Activated B cell treated with CpG ODN at 0.5 μM for 24 hours (primary cell): ENCODE results near the gene KRT32. TPM values are rescaled to one million over a fixed set of nuclear protein-coding genes. Genes with fewer than 3 reads are reported as not detected.

Experiments
- ATAC-seq: fragments of 200-7000 bp; cut with Tn5 transposase; one replicate; pipeline ENCODE4 v1.10.0; 2021; ENCODE audit warnings: low read depth, mild to moderate bottlenecking, moderate library complexity
- CTCF ChIA-PET: fragments of 350-600 bp; sonication (Branson Sonifier 250); formaldehyde crosslinking; loops from one replicate; lab custom pipeline; 2021; ENCODE audit warnings: antibody characterized with exemption; lab: Charles Lee
- POLR2A ChIA-PET: fragments of 350-600 bp; sonication (Branson Sonifier 250); formaldehyde crosslinking; loops from one replicate; lab custom pipeline; 2021; ENCODE audit warnings: antibody characterized with exemption; lab: Charles Lee
- DNase-seq: peaks from one replicate; pipeline ENCODE4 v3.0.0; 2022
- H3K27ac Mint-ChIP-seq: one replicate; pipeline ENCODE4 v1.8.0; 2020; ENCODE audit warnings: mixed read lengths
- H3K27me3 Mint-ChIP-seq: one replicate; pipeline ENCODE4 v1.8.0; 2021; ENCODE audit warnings: mixed read lengths
- H3K36me3 Mint-ChIP-seq: one replicate; pipeline ENCODE4 v1.8.0; 2021; ENCODE audit warnings: low read depth, mixed read lengths
- H3K4me1 Mint-ChIP-seq: one replicate; pipeline ENCODE4 v1.8.0; 2021; ENCODE audit warnings: mixed read lengths
- H3K4me3 Mint-ChIP-seq: one replicate; pipeline ENCODE4 v1.8.0; 2020; ENCODE audit warnings: mild to moderate bottlenecking, mixed read lengths
- H3K9me3 Mint-ChIP-seq: one replicate; pipeline ENCODE4 v1.8.0; 2020; ENCODE audit warnings: mixed read lengths
- CTCF ChIP-seq: fragments of 200-600 bp; IDR thresholded peaks from one replicate; pipeline ENCODE4 v1.8.0; 2022; ENCODE audit warnings: antibody characterized with exemption, mild to moderate bottlenecking
- intact Hi-C: fragments of 100-400 bp; cut with micrococcal nuclease; formaldehyde crosslinking; loops from one replicate; pipeline ENCODE4 v1.15.1; 2024
- total RNA-seq: library from RNA; stranded (reverse); gene quantifications from 2 replicates; pipeline ENCODE4 v1.2.3, GENCODE V29; 2022

Gene KRT32
- total RNA-seq, 1 donor from 2014 or later, result not detected

GRCh38 chr17:41449008-41449407, 18.2 kb downstream of the KRT32 start:
- POLR2A ChIA-PET, result no interaction called here
- peaks cover 23% of the 10 kb centered on the region for H3K27me3 Mint-ChIP-seq
- no peak for ATAC-seq
- H3K9me3 Mint-ChIP-seq, result no peaks in the 10 kb centered on the region
- H3K36me3 Mint-ChIP-seq, result no peaks in the 10 kb centered on the region
- TF ChIP-seq CTCF, result no peak
- H3K27ac Mint-ChIP-seq, result no peak overlapping the region
- no peak overlapping the region for H3K4me3 Mint-ChIP-seq
- intact Hi-C loops, result no loop called here
- no peaks in the 10 kb centered on the region for H3K4me1 Mint-ChIP-seq
- CTCF ChIA-PET, result no interaction called here
- DNase-seq, result no peak

- Mint-ChIP-seq H3K27ac (no peak overlapping the region), H3K9me3 (no peaks in the 10 kb centered on the region), H3K4me1 (no peaks in the 10 kb centered on the region), H3K36me3 (no peaks in the 10 kb centered on the region), H3K4me3 (no peak overlapping the region), H3K27me3 (peaks cover 23% of the 10 kb centered on the region)
- intact Hi-C loops, result no loop called here
- POLR2A ChIA-PET, result no interaction called here
- TF ChIP-seq CTCF, result no peak
- DNase-seq (no peak), ATAC-seq (no peak)
- CTCF ChIA-PET, result no interaction called here
Observed at GRCh38 chr17:41448506-41448905, 18.7 kb downstream of the KRT32 start.

- ATAC-seq (no peak), DNase-seq (no peak)
- intact Hi-C loops, result no loop called here
- no peaks in the 10 kb centered on the region for H3K36me3 Mint-ChIP-seq
- no peak overlapping the region for H3K27ac Mint-ChIP-seq
- no peak overlapping the region for H3K4me3 Mint-ChIP-seq
- H3K27me3 Mint-ChIP-seq, result peaks cover 25% of the 10 kb centered on the region
- no peaks in the 10 kb centered on the region for H3K9me3 Mint-ChIP-seq
- H3K4me1 Mint-ChIP-seq, result no peaks in the 10 kb centered on the region
- ChIA-PET CTCF (no interaction called here), POLR2A (no interaction called here)
- no peak for TF ChIP-seq CTCF
Observed at GRCh38 chr17:41446806-41447205, 20.4 kb downstream of the KRT32 start.

GRCh38 chr17:41444640-41445039, 22.5 kb downstream of the KRT32 start:
- POLR2A ChIA-PET, result no interaction called here

GRCh38 chr17:41444186-41444585, 23.0 kb downstream of the KRT32 start:
- no peak for TF ChIP-seq CTCF
- DNase-seq (no peak), ATAC-seq (no peak)
- Mint-ChIP-seq H3K9me3 (no peaks in the 10 kb centered on the region), H3K27me3 (peaks cover 27% of the 10 kb centered on the region), H3K27ac (no peak overlapping the region), H3K36me3 (no peaks in the 10 kb centered on the region), H3K4me1 (no peaks in the 10 kb centered on the region), H3K4me3 (no peak overlapping the region)
- POLR2A ChIA-PET, result no interaction called here
- intact Hi-C loops, result no loop called here
- CTCF ChIA-PET, result no interaction called here

More at GRCh38 chr17:41444640-41445039, 22.5 kb downstream of the KRT32 start:
- Mint-ChIP-seq H3K4me3 (no peak overlapping the region), H3K4me1 (no peaks in the 10 kb centered on the region), H3K36me3 (no peaks in the 10 kb centered on the region), H3K9me3 (no peaks in the 10 kb centered on the region), H3K27me3 (peaks cover 26% of the 10 kb centered on the region), H3K27ac (no peak overlapping the region)
- intact Hi-C loops, result no loop called here
- TF ChIP-seq CTCF, result no peak
- CTCF ChIA-PET, result interaction anchor here (1.2 kb wide), 1 partner anchor 8 kb away, joined by 3 read pairs; no protein-coding TSS in a partner anchor
- DNase-seq (no peak), ATAC-seq (no peak)
